ENCODE measurements around the gene SPAG4. TPM values are rescaled to one million over a fixed set of nuclear protein-coding genes. Genes with fewer than 3 reads are reported as not detected.

SPAG4 gene
- total RNA-seq, 1 experiment from 2014 or later, result 6.4 TPM

GRCh38 chr20:35637276-35637675 lies 21.6 kb downstream of the SPAG4 start:
- 0 out of 2 replicates have a peak, but pooled peaks cover 5% of the 10 kb centered on the region for H4K20me1 ChIP-seq (ENCODE audit: insufficient read depth, low read depth, low read length)
- no peak for DNase-seq
- no peak overlapping the region for H3K4me3 ChIP-seq (ENCODE audit: low read length)
- no peaks in the 10 kb centered on the region for H3K27me3 ChIP-seq (ENCODE audit: low read length)
- no peak overlapping the region for H2AFZ ChIP-seq (ENCODE audit: low read length)
- H3K9ac ChIP-seq (ENCODE audit: low read length), result no peak overlapping the region
- H3K9me2 ChIP-seq (replicated peaks; ENCODE audit: insufficient read depth, low read length), result no peaks in the 10 kb centered on the region
- no peaks in the 10 kb centered on the region for H3K9me3 ChIP-seq (ENCODE audit: low read length)
- no peaks in the 10 kb centered on the region for H3K4me1 ChIP-seq (ENCODE audit: low read length)
- no peak overlapping the region for H3K4me2 ChIP-seq (ENCODE audit: low read depth, low read length, poor library complexity, severe bottlenecking)
- H3K36me3 ChIP-seq (ENCODE audit: insufficient read depth, low read length), result no peaks in the 10 kb centered on the region
- H3K27ac ChIP-seq (ENCODE audit: low read length), result no peak overlapping the region
- peaks cover 76% of the 10 kb centered on the region for H3K79me2 ChIP-seq (ENCODE audit: low read length)

DNA sequence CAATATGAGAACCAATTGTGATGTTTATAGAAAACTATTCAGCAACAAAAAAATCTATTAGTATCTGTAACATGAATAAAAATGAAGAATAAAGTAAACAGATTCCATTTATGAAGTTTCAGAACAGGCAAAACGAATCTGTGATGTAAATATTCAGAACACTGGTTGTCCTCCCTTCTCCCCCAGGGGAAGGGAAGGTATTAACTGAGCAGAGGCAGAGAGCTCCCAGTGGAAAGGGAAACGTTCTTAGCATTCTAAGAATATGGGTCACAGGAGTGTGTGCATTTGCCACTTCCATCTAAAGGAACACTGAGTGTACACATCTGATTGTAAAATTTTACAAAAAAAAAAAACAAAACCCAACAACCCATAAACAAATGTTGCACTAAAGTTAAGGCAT lies 23.1 kb downstream of the SPAG4 start:
- Histone ChIP-seq H3K9me3 (ENCODE audit: low read length) (no peaks in the 10 kb centered on the region), H3K4me2 (ENCODE audit: low read depth, low read length, poor library complexity, severe bottlenecking) (no peak overlapping the region), H3K4me3 (ENCODE audit: low read length) (no peak overlapping the region), H3K4me1 (ENCODE audit: low read length) (no peaks in the 10 kb centered on the region), H3K36me3 (ENCODE audit: insufficient read depth, low read length) (no peaks in the 10 kb centered on the region), H4K20me1 (ENCODE audit: insufficient read depth, low read depth, low read length) (0 out of 2 replicates have a peak, but pooled peaks cover 5% of the 10 kb centered on the region), H3K9me2 (replicated peaks; ENCODE audit: insufficient read depth, low read length) (no peaks in the 10 kb centered on the region), H3K27ac (ENCODE audit: low read length) (no peak overlapping the region), H3K9ac (ENCODE audit: low read length) (no peak overlapping the region), H3K79me2 (ENCODE audit: low read length) (peaks cover 89% of the 10 kb centered on the region), H3K27me3 (ENCODE audit: low read length) (no peaks in the 10 kb centered on the region), H2AFZ (ENCODE audit: low read length) (no peak overlapping the region)
- no peak for DNase-seq

GRCh38 chr20:35640724-35641123 lies 25.1 kb downstream of the SPAG4 start:
- Histone ChIP-seq H4K20me1 (ENCODE audit: insufficient read depth, low read depth, low read length) (no peaks in the 10 kb centered on the region), H3K4me2 (ENCODE audit: low read depth, low read length, poor library complexity, severe bottlenecking) (no peak overlapping the region), H3K4me1 (ENCODE audit: low read length) (no peaks in the 10 kb centered on the region), H3K9ac (ENCODE audit: low read length) (no peak overlapping the region), H3K79me2 (ENCODE audit: low read length) (peaks cover 98% of the 10 kb centered on the region), H2AFZ (ENCODE audit: low read length) (no peak overlapping the region), H3K9me2 (replicated peaks; ENCODE audit: insufficient read depth, low read length) (no peaks in the 10 kb centered on the region), H3K27me3 (ENCODE audit: low read length) (no peaks in the 10 kb centered on the region), H3K27ac (ENCODE audit: low read length) (no peak overlapping the region), H3K4me3 (ENCODE audit: low read length) (no peak overlapping the region), H3K36me3 (ENCODE audit: insufficient read depth, low read length) (no peaks in the 10 kb centered on the region), H3K9me3 (ENCODE audit: low read length) (no peaks in the 10 kb centered on the region)
- DNase-seq, result no peak

GRCh38 chr20:35641743-35642142 lies 26.1 kb downstream of the SPAG4 start:
- Histone ChIP-seq H2AFZ (ENCODE audit: low read length) (no peak overlapping the region), H3K4me1 (ENCODE audit: low read length) (no peaks in the 10 kb centered on the region), H3K9me2 (replicated peaks; ENCODE audit: insufficient read depth, low read length) (no peaks in the 10 kb centered on the region), H3K4me3 (ENCODE audit: low read length) (no peak overlapping the region), H3K9me3 (ENCODE audit: low read length) (no peaks in the 10 kb centered on the region), H3K9ac (ENCODE audit: low read length) (no peak overlapping the region), H3K79me2 (ENCODE audit: low read length) (peaks cover 97% of the 10 kb centered on the region), H3K4me2 (ENCODE audit: low read depth, low read length, poor library complexity, severe bottlenecking) (no peak overlapping the region), H3K27me3 (ENCODE audit: low read length) (no peaks in the 10 kb centered on the region), H3K27ac (ENCODE audit: low read length) (no peak overlapping the region), H3K36me3 (ENCODE audit: insufficient read depth, low read length) (no peaks in the 10 kb centered on the region), H4K20me1 (ENCODE audit: insufficient read depth, low read depth, low read length) (no peaks in the 10 kb centered on the region)
- DNase-seq, result no peak

GRCh38 chr20:35643045-35643444 lies 27.4 kb downstream of the SPAG4 start:
- 0 out of 2 replicates have a peak, but pooled peaks cover 3% of the 10 kb centered on the region for H3K36me3 ChIP-seq (ENCODE audit: insufficient read depth, low read length)

GRCh38 chr20:35644806-35645205 lies 29.2 kb downstream of the SPAG4 start:
- no peak overlapping the region for H3K27ac ChIP-seq (ENCODE audit: low read length)
- no peak overlapping the region for H3K4me2 ChIP-seq (ENCODE audit: low read depth, low read length, poor library complexity, severe bottlenecking)
- DNase-seq, result no peak
- H3K9me3 ChIP-seq (ENCODE audit: low read length), result no peaks in the 10 kb centered on the region
- no peak overlapping the region for H2AFZ ChIP-seq (ENCODE audit: low read length)
- H3K4me1 ChIP-seq (ENCODE audit: low read length), result no peaks in the 10 kb centered on the region
- no peak overlapping the region for H3K4me3 ChIP-seq (ENCODE audit: low read length)
- no peaks in the 10 kb centered on the region for H3K9me2 ChIP-seq (replicated peaks; ENCODE audit: insufficient read depth, low read length)
- no peak overlapping the region for H3K9ac ChIP-seq (ENCODE audit: low read length)
- H4K20me1 ChIP-seq (ENCODE audit: insufficient read depth, low read depth, low read length), result no peaks in the 10 kb centered on the region
- H3K36me3 ChIP-seq (ENCODE audit: insufficient read depth, low read length), result peaks cover 5% of the 10 kb centered on the region; the same call in 1 of the 2 replicates
- no peaks in the 10 kb centered on the region for H3K27me3 ChIP-seq (ENCODE audit: low read length)
- peaks cover 94% of the 10 kb centered on the region for H3K79me2 ChIP-seq (ENCODE audit: low read length)

More at GRCh38 chr20:35643045-35643444, 27.4 kb downstream of the SPAG4 start:
- Histone ChIP-seq H3K4me3 (ENCODE audit: low read length) (no peak overlapping the region), H3K27me3 (ENCODE audit: low read length) (no peaks in the 10 kb centered on the region), H2AFZ (ENCODE audit: low read length) (no peak overlapping the region), H3K9me3 (ENCODE audit: low read length) (no peaks in the 10 kb centered on the region), H3K4me1 (ENCODE audit: low read length) (no peaks in the 10 kb centered on the region), H3K27ac (ENCODE audit: low read length) (no peak overlapping the region), H4K20me1 (ENCODE audit: insufficient read depth, low read depth, low read length) (no peaks in the 10 kb centered on the region), H3K4me2 (ENCODE audit: low read depth, low read length, poor library complexity, severe bottlenecking) (no peak overlapping the region), H3K9ac (ENCODE audit: low read length) (no peak overlapping the region), H3K9me2 (replicated peaks; ENCODE audit: insufficient read depth, low read length) (no peaks in the 10 kb centered on the region), H3K79me2 (ENCODE audit: low read length) (peaks cover 94% of the 10 kb centered on the region)
- no peak for DNase-seq

DNA sequence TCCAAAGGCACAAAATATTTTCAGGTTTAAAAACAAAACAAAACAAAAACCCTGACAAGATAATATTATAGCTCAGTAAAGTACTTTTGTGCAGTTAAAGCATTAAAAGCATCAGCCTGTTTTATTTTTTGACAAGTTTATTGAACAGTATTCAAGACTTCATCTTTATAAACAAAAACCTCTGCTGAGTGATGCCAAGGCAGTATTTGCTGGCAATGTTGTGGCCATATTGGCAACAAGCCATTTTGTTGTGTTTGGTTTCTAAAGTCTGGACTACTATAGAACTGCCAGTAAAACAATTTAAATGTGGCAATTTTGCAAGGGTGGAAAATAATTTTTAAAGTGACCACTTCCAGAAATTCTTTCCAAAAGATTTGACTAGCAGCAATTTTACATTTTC lies 33.2 kb downstream of the SPAG4 start:
- H3K27me3 ChIP-seq (ENCODE audit: low read length), result no peaks in the 10 kb centered on the region
- H3K27ac ChIP-seq (ENCODE audit: low read length), result no peak overlapping the region
- H3K9ac ChIP-seq (ENCODE audit: low read length), result no peak overlapping the region
- DNase-seq, result no peak
- H3K4me2 ChIP-seq (ENCODE audit: low read depth, low read length, poor library complexity, severe bottlenecking), result no peak overlapping the region
- peaks cover 10% of the 10 kb centered on the region for H4K20me1 ChIP-seq (ENCODE audit: insufficient read depth, low read depth, low read length)
- no peaks in the 10 kb centered on the region for H3K9me3 ChIP-seq (ENCODE audit: low read length)
- H3K9me2 ChIP-seq (replicated peaks; ENCODE audit: insufficient read depth, low read length), result no peaks in the 10 kb centered on the region
- no peak overlapping the region for H2AFZ ChIP-seq (ENCODE audit: low read length)
- peaks cover 96% of the 10 kb centered on the region for H3K79me2 ChIP-seq (ENCODE audit: low read length)
- no peaks in the 10 kb centered on the region for H3K4me1 ChIP-seq (ENCODE audit: low read length)
- peaks cover 29% of the 10 kb centered on the region; the same call in 1 of the 2 replicates for H3K36me3 ChIP-seq (ENCODE audit: insufficient read depth, low read length)
- no peak overlapping the region for H3K4me3 ChIP-seq (ENCODE audit: low read length)

GRCh38 chr20:35650632-35651031 lies 35.0 kb downstream of the SPAG4 start:
- H3K4me2 ChIP-seq (ENCODE audit: low read depth, low read length, poor library complexity, severe bottlenecking), result no peak overlapping the region
- no peaks in the 10 kb centered on the region for H3K27me3 ChIP-seq (ENCODE audit: low read length)
- H3K36me3 ChIP-seq (ENCODE audit: insufficient read depth, low read length), result peaks cover 47% of the 10 kb centered on the region
- DNase-seq, result no peak
- no peak overlapping the region for H3K9ac ChIP-seq (ENCODE audit: low read length)
- H3K9me2 ChIP-seq (replicated peaks; ENCODE audit: insufficient read depth, low read length), result no peaks in the 10 kb centered on the region
- no peak overlapping the region for H3K4me3 ChIP-seq (ENCODE audit: low read length)
- peaks cover 28% of the 10 kb centered on the region for H4K20me1 ChIP-seq (ENCODE audit: insufficient read depth, low read depth, low read length)
- H3K4me1 ChIP-seq (ENCODE audit: low read length), result no peaks in the 10 kb centered on the region
- H3K79me2 ChIP-seq (ENCODE audit: low read length), result peaks cover 96% of the 10 kb centered on the region
- H3K27ac ChIP-seq (ENCODE audit: low read length), result no peak overlapping the region
- H3K9me3 ChIP-seq (ENCODE audit: low read length), result no peaks in the 10 kb centered on the region
- H2AFZ ChIP-seq (ENCODE audit: low read length), result no peak overlapping the region

GRCh38 chr20:35651958-35652357 lies 36.3 kb downstream of the SPAG4 start:
- Histone ChIP-seq H3K27me3 (ENCODE audit: low read length) (no peaks in the 10 kb centered on the region), H3K79me2 (ENCODE audit: low read length) (peaks cover 98% of the 10 kb centered on the region), H3K36me3 (ENCODE audit: insufficient read depth, low read length) (peaks cover 60% of the 10 kb centered on the region), H3K9ac (ENCODE audit: low read length) (no peak overlapping the region), H3K4me3 (ENCODE audit: low read length) (no peak overlapping the region), H3K9me2 (replicated peaks; ENCODE audit: insufficient read depth, low read length) (no peaks in the 10 kb centered on the region), H2AFZ (ENCODE audit: low read length) (no peak overlapping the region), H3K4me2 (ENCODE audit: low read depth, low read length, poor library complexity, severe bottlenecking) (no peak overlapping the region), H3K4me1 (ENCODE audit: low read length) (no peaks in the 10 kb centered on the region), H4K20me1 (ENCODE audit: insufficient read depth, low read depth, low read length) (peaks cover 39% of the 10 kb centered on the region), H3K27ac (ENCODE audit: low read length) (no peak overlapping the region), H3K9me3 (ENCODE audit: low read length) (no peaks in the 10 kb centered on the region)
- DNase-seq, result no peak

Data from Karpas-422 (cell line).